Endothelial cell of umbilical vein (primary cell): ENCODE data around the gene NXN.

Experiments used
- CTCF ChIP-seq, 2 donors: IDR thresholded peaks; 1 replicate in 1 of 2; 2 replicates in 1 of 2; pipeline ENCODE4 v1.5.1; 2011; ENCODE audit warnings: low read length in 2 of 2, mild to moderate bottlenecking in 2 of 2, moderate library complexity in 2 of 2, control low read depth in 1 of 2, inconsistent platforms in 1 of 2, low read depth in 1 of 2; ENCODE audit not compliant: insufficient read depth in 1 of 2; ENCODE audit errors: extremely low read depth in 1 of 2
- EZH2 ChIP-seq: IDR thresholded peaks from 2 replicates; pipeline ENCODE4 v1.6.1; 2012; ENCODE audit warnings: borderline replicate concordance, low read depth, mild to moderate bottlenecking, moderate library complexity, low read length, inconsistent platforms; ENCODE audit not compliant: severe bottlenecking
- FOS ChIP-seq: IDR thresholded peaks from 2 replicates; pipeline ENCODE4 v1.6.1; 2011; ENCODE audit warnings: mild to moderate bottlenecking, low read length, moderate library complexity, borderline replicate concordance; ENCODE audit not compliant: insufficient read depth
- JUN ChIP-seq: IDR thresholded peaks from 2 replicates; pipeline ENCODE4 v1.6.1; 2011; ENCODE audit warnings: borderline replicate concordance, low read depth; ENCODE audit not compliant: insufficient read length, insufficient read depth
- MYC ChIP-seq: IDR thresholded peaks from one replicate; pipeline ENCODE4 v1.6.1; 2011; ENCODE audit warnings: mild to moderate bottlenecking, low read depth, low read length
- POLR2A ChIP-seq: IDR thresholded peaks from 2 replicates; pipeline ENCODE4 v1.6.1; 2012; ENCODE audit warnings: low read depth, mild to moderate bottlenecking, control low read depth, low read length
- POLR2AphosphoS5 ChIP-seq: IDR thresholded peaks from 2 replicates; pipeline ENCODE4 v1.6.1; 2012; ENCODE audit warnings: low read depth, mild to moderate bottlenecking, control low read depth, low read length, moderate library complexity; ENCODE audit not compliant: insufficient read depth
- TF ChIP-seq, protein P1 (sequence below): IDR thresholded peaks from 2 replicates; pipeline ENCODE4 v1.6.1; 2011; ENCODE audit not compliant: insufficient read depth, insufficient read length

- TF ChIP-seq CTCF (IDR thresholded peaks at IDR 0.05; ENCODE audit: extremely low read depth in 1 of 2, insufficient read depth in 1 of 2, low read depth in 1 of 2, low read length in 2 of 2) (no peak), POLR2A (no peak), POLR2AphosphoS5 (no peak), EZH2 (no peak), MYC (no peak), FOS (no peak), JUN (no peak)
- TF ChIP-seq, protein P1, sequence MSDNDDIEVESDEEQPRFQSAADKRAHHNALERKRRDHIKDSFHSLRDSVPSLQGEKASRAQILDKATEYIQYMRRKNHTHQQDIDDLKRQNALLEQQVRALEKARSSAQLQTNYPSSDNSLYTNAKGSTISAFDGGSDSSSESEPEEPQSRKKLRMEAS: no peak
Observed at GRCh38 chr17:915538-916201, 63.9 kb downstream of the NXN start.
